Left hindlimb (tissue), 1 donor: ENCODE measurements around the gene SRRM5.
A peak's percentile ranks its signal among the peaks of the same experiment; 100 is the strongest.
"Not testable (repeated sequence)": the region's sequence is repeated elsewhere in the genome, so short reads cannot be mapped to it uniquely, and the experiment has no call there.

Source experiments
- DNase-seq: peaks from one replicate; pipeline ENCODE4 v3.0.0-alpha.2; 2018

SRRM5 gene

DNA sequence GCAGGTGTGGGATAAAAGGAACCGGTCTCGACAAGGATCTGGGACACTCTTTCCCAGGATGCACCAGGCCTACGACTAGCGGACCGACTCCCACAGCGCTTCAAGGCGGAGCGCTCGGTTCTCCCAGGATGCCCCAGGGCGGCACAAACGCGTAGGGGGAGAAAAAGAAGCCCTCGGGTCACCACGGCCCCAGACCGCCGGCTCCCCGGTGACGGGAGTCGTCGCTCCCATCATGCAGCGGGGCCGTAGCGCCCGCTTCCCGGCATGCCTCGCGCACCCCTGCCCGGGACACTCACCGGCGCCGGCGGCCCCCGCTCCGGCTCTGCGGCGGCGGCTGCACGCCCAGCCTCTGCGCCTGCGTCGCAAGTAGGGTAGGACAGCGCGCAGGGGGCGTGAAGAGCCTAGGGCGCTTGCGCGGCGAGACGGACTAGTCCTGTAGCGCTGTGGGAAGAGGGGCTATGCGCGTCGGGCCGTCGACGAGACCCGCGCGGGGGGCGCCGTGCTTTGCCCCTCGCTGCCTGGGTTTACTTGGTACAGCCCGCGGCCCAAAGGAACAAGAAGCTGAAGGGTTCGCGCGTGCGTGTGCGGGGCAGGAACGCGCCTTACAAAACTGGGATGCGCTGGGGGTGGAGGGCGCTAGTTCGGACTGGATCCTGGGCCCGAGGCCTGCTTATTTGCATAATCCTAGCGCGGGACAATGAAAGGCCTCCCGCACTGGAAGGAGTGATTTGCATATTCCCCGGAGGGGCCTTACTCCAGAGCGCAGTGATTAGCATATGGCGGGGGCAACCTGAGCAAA lies 7.6 kb downstream of the SRRM5 start, which contains the start of gene ZNF428:
Gene ZNF428, minus strand, starts transcription at position 368 of the 799 bp plus-strand sequence. CDS start 5,325 bp downstream, outside the sequence.
- DNase-seq, result peak; percentile 92

DNA sequence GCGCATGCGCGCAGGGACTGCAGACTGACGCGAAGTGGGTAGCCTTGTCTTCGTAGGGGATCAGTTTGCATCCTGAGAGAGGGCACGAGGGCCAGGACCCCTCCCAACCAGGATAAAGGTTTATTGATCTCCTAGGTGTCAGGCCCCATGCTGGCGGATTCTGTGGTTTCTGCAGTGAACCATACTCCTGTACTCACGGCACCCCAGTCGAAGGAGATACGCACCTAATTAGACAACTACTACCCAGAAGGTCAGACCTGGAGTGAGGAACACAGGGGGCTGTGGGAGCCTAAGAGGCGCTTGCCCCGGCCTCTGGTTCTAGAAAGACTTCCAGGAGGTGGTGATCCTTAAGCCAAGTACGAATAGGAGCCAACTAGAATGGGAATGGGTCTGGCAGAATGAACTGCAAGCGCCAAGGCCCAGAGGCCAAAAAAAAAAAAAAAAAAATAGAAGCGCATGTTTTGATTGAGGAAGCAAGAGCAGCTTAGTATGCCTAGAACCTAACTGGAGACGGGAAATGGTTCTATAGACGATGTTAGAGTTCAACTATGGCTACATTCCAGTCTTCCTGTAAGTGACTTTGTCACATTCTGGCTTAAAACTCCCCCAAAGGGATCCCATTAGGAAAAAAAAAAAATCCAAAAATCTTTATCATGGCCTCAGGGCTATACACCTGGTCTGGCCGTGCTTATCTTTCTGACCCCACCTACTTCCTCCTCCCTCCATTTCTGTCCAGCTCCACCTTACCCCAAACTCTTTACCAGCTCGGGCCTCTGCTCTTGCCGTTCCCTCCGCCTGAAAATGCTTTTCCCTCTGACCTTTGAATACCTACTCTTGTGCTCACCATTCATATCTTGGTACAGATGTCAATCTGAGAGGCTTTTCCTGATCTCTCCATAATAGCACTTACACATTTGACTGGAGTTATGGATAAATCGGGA lies 8.4 kb downstream of the SRRM5 start:
- DNase-seq, result no peak

DNA sequence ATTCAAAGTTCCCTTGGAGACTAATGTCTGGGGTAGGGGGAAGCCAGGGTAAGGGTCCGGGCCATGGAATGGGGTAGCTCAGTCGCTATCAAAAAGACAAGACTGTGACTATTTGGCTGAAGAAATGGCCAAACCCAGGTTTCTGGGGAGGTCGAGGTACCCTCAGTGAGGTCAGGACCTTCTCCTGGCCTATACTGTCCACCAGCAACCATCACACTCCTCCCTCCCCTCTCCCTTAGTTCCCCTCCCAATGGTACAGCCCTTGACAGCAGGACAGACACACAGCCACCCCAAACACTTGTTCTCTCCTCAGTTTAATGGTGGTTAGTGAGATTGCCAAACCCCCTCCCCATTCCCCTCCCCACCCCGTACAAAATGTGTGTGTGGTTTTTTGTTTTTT lies 10.2 kb downstream of the SRRM5 start:
- DNase-seq, result no peak

DNA sequence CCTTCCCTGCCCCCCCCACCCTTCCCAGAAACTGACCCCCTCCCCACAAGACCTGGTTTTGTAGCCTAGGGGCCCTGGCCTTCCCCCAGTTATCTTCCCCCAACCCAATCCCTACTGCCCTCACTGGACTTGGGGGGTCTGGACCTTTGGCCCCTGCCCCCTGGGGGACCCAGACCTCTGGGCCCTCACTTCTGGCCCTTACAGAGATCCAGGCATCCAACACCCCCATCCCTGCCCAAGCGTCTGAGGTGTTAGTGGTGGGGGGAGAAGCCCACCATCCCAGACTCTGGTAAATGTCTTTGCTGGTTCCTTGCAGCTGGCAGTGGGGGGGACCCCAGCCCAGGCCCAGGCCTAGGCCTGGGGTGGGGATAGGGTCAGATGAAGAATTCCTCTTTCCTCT lies 11.1 kb downstream of the SRRM5 start:
- DNase-seq, result no peak

DNA sequence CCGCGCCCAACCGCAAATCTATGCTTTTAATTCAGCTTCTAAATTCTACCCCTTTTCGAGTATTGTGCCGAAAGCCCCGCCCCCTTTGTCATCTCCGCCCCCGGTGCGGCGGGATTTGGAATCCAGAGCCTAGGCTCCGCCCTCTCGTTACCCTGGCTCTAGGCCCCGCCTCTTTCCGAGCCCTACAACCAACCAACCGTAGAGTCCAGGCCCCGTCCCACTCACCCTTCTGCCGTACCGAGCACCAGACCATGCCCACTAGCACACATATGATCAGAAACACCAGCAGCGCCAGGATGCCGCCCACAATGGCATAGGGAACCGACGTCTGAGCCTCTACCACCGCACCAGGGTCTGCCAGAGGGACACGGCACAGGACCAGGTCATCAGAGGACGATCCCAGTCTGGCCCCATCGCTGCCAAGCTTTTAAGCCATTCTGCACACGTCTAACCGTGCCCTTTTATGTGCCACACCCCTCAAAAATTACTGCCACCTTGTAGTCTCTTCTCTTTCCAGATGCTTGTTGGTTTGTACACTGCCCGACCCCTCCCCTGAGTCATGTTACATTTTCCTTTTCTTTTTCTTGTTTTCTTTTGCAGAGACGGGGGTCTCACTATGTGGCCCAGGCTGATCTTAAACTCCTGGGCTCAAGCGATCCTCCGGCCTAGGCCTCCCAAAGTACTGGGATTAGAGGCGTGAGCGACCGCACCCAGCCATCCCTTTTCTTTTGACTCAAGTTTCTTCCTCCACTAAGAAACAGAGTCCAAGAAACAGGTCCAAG lies 12.2 kb downstream of the SRRM5 start:
- no peak for DNase-seq

DNA sequence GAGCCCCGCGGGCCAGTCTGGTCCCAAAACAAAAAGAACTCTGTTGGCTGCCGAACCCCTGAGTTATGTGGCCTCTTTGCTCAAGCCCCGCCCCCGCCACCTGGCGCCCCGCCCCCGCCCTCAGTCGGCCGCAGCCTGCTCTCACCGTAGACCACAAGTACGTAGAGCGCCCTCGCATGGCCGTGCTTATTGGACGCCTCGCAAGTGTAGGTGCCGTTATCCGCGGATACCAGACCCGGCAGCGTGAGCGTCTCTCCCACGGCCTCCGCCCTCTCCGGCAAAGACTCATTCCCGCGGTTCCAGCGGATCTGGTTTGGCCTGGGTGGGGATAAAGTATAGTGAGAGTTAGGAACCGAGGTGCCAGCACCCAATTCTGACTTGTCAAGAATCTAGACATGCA lies 13.0 kb downstream of the SRRM5 start:
- DNase-seq, result no peak

DNA sequence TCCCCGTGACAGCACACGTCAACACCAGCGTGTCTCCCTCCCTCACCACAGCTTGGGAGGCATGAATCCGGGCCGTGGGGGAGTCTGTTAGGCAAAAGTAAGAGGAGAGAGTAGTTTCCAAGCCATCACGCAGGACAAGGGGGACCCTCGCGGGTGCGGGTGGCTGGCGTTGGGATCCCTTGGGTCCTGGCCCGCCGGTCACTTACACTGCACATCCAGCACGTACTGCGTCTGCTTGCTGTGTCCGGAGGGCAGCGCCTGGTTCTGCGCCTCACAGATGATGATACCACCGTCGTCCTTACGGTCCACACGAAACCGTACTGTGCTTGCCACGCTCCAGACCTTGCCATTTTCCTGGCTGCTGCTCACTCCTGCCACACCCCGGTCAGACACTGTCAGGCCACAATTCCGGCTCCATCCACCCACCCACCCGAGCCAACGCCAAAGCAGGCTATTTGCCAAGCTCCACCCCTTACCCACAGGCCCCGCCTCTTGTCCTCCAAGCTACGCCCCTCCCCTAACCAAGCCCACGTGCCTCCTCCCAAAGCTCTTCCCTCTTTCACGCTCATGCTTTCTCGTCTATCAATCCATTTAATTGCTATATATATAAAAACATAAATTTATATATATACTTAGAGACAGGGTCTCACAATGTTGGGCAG lies 14.2 kb downstream of the SRRM5 start:
- DNase-seq, result no peak

DNA sequence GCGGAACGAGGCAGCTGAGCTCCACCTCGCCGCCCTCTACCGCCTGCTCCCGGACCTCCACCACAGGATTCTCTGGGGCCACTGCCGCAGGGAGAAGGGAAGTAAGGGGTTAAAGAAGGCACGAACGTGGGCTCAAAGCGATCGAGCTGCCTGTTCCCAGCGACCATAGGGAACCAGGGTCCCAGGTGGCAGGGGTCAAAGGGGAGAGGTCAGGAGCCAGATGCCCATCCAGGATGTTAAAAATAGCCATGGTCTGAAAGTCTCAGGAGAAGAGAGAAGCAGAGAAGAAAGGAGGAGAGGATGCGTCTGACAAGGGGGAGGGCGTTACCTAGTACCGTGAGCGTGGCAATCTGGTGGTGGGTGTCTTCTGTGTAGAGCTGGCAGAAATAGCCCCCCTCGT lies 14.9 kb downstream of the SRRM5 start:
- no peak for DNase-seq

DNA sequence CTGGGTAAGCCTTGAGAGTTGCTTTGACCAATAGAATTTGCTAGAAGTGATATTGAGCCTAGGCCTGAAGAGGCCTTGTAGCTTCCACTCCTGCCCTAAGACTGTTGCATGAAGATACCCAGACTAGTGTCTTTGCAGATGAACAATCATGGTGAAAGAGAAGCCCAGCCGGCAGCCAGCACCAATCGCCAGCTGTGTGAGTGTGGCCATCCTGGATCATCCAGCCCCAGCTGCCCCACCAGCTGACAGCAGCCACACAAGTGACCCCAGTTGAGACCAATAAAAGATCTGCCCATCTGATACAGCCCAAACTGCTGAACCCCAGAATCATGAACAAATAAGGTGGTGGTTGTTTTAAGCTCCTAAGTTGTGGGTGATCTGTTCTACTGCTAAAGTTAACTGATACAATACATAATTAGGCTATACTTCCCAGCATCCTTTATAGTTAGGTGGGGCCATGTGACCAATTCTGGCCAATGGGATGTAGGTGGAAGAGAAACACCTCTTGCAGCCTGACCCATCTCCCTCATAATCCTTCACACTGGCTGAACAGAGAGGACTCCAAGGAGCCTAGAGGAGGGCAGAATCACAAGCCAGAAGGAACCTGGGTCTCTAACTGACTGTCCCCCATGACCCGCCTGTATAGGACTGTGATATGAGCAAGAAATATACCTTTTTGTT lies 16.9 kb downstream of the SRRM5 start:
- no peak for DNase-seq

DNA sequence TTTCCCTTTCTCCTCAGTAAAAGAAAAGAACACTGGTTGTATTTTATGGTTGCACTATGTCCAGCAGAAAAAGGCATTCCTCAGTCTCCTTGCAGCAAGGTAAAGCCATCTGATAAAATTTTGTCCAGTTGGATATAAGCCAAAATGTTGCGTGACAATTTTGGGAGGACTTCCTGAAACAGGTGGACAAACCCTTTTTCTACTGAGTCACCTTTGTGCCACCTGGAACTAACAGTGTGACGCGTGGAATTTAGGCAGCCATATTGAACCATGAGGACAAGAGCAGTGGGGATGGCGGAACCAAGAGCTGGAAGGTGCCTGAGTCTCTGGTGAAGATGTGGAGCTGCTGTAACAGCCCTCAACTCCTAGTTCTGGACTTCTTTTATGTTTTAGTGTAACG lies 19.6 kb downstream of the SRRM5 start:
- DNase-seq, result no peak

DNA sequence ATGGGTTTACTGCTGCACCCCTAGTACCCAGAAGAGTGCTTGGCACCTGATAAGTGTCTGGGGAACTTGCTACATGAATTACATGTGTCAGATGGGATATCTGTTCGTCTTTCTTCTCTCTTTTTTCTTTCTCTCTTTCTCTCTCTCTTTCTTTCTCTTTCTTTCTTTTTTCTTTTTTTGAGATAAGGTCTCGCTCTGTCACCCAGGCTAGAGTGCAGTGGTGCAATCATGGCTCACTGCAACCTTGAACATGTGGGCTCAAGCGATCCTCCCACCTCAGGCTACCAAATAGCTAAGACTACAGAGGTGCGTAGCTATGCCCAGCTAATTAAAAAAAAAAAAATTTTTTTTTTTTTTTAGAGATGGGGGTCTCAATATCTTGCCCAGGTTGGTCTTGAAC lies 21.6 kb downstream of the SRRM5 start:
- no peak for DNase-seq

DNA sequence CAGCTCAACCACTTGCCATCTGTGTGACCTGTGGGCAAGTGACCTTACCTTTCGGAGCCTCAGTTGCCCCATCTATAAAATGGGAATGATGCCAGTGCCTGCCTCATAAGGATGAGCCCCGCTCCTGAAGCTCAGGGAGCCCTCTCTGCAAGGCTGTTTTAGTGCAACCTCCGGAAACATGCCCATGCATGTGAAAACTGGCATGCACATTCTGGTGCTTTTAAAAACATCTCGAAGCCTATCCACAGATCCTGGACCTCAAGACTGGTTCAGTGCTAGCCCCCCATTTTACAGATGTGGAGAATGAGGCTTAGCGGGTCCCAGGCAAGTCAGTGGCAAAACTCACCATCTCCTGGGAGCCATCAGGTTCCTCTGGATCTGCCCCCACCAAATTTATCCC lies 22.2 kb downstream of the SRRM5 start:
- no peak for DNase-seq

DNA sequence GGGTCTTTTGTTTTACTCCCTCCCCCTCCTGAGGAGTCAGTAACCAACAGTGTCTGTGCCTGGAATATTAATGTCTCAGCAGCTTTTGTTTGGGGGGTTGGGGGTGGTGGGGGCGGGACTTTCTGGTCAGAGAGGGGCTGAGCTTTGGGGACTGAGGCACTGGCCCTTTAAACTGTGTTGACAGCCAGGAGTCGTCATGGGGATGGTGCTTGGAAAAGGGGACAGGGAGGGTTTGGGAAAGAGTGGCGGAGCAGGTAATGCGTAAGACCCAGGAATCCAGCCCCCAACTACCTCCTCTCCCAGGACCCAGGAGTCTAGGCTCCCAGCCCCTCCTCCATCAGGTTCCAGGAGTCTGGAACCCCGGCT lies 22.6 kb downstream of the SRRM5 start:
- no peak for DNase-seq

DNA sequence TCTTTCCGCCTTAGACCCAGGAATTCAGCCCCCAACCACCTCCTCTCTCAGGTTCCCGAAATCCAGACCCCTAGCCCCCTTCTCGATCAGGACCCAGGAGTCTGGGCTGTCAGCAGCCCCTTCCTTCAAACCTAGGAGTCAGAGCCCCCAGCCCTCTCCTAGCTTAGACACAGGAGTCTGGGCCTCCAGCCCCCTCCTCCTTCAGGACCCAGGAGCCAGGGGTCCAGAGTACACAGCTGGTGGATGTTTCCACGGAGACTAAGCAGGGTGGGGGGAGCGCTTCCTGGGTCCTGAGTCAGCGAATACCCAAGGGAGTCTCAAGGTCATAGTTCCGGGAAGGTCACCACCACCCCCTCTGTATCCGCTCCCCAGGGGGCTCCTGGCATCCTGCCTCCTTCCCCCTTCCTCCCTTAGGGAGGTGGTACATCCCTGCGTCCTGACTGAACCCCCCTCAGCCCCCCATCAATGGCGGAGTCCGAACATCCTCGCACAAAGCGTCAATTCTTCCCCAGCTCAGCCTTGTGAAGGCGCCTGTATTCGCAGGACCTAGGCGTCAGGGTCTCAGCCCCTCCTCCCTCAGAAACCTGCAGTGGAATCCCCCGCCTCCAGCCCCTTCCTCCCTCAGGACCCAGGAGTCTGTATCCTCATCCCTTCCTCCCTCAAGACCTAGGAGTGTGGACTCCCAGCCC lies 23.1 kb downstream of the SRRM5 start:
- no peak for DNase-seq

DNA sequence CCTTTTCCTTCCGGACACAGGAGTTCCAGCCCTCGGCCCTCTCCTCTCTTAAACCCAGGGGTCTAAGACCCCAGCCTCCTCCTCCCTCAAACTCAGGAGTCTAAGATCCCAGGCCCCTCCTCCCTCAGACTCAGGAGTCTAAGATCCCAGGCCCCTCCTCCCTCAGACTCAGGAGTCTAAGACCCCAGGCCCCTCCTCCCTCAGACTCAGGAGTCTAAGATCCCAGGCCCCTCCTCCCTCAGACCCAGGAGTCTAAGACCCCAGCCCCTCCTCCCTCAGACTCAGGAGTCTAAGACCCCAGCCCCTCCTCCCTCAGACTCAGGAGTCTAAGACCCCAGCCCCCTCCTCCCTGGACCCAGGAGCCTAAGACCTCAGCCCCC lies 23.7 kb downstream of the SRRM5 start:
- not testable (repeated sequence) for DNase-seq

DNA sequence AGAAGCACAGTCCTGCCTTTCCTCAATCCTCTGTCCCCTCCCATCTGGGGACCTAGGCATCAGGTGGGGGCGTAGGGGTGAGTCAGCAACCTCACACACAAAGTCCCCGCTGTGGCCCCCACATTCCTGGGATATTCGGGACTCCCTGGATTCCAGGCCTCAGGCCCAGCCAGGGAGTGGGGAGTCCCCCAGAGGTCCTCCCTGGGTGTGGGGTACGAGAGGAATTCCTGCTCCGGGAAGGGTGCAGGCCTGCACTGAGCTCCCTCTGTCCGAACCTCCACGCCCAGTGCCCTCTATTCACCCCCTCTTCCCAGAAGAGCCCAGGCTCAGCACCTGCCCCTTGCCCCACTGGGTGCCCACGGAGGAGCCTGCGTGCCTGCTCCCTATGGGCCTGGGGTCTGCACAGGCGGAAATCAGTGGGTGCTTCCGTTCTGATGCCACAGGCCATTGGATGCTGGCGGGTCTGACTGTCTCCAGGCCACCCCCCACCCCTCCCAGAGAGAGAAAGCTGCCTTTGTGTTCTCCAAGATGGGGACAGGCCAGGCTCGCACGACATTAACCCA lies 24.3 kb downstream of the SRRM5 start:
- DNase-seq, result no peak

DNA sequence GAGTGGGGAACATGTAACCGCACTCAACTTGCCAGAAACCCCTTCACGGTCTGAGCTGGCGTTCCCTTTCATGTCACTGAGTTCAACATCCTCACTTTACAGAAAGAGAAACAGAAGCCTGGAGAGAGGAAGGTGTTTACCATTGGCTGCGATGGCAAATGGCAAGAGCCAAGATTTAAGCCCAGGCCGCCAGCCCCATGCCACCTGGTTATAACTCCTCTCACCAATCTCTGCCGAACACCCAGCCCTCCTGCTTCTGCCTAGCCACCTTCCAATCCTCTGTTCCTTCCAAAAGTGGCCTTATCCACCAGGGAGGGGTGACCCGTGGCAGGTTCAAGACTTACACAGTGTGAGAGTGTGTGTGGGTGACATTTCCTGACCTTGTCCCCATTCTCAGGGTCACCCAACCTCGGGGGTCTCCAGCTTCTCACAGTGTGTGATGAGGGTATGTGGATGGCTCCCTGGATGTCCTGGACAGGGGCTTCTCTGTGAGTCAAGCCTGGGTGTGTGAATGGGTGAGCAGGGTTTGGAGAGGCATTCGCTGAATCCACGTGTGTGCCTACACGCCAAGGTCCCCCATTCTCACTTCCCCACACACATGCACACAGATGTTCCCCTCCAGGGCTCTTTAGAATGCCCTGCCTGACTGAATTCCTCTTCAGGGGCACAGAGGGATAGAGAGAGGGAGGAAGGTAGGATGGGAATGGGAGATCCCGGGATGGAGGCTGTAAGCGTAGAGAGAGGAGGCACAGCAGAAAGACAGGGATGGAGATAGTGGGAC lies 26.5 kb downstream of the SRRM5 start:
- no peak for DNase-seq

DNA sequence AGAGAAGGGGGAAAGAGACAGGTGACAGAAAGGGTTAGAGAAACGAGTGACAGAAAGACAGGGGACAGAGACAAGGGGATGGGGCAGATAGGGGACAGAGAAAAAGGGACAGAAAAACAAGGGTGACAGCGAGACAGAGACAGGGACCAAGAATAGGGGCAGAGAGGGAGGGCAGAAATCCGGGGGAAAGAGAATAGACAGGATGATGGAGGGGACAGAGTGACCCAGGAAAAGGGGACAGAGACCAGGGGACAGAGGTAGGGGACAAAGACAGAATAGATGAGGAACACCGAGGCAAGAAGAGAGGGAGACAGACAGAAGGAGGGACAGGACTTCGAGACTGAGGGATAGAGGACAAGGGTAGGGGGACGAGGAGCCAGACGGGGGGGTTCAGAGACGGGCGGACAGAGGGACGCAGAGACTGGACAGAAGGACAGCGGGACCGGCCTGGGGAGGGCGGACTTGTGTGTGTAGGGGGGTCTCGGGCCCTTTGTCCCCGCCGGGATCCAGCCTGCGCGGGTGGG lies 27.2 kb downstream of the SRRM5 start:
- DNase-seq, result no peak

DNA sequence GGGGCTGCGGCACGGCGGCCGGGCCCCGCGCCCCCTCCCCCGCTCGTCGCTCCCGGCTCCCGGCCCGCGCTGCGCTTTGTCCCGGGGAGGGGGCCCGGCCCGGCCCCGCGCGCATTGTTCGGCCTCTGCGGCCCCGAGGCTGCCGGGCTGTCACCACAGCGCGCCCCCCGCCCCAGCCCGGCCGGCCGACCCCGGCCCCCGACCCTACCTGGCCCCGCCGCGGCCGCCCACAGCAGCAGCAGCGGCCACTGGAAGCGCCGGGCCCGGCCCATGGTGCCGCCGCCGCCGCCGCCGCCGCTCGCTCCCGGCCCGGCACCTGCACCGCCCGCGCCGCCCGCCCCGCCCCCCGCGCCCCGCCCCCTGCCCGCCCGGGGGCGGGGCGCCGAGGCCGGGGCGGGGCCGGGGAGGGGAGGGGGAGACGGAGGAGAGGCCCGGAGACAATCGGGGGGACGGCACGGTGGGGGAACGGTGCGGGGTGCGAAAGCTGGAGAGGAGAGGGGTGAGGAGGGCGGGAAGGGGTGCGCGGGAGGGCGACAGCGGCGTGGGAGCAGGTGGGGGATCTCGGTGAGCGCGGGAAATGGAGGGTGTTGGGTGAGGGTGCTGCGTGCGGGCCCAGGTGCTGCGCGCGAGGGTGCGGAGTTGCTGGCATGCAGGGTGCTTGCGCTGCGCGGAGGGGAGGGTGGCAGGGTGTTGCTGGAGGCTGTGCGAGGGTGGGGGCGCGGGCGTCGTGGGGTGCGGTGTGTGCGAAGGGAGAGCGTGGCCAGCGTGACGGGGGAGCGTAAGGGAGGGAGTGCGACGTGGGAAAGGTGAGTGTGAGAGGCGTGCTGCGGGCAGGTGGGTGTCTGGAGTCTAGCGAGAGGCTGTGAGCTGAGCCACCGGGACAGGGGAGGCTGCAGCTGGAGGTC lies 27.9 kb downstream of the SRRM5 start, which contains the start of gene CADM4:
Gene CADM4, minus strand, starts transcription at position 332 of the 905 bp plus-strand sequence. Its CDS starts 60 bp downstream, at position 272.
- DNase-seq, result no peak
